HUES48 (cell line): ENCODE measurements around the gene MACROD2.

Experiments
- H3K27ac ChIP-seq: one replicate; pipeline ENCODE4 v1.7.0; 2013; ENCODE audit warnings: low read depth, low read length, inconsistent platforms
- H3K27me3 ChIP-seq: 2 replicates; pipeline ENCODE4 v1.6.1; 2013; ENCODE audit warnings: mild to moderate bottlenecking, low read length; ENCODE audit not compliant: control insufficient read depth, insufficient read depth
- H3K36me3 ChIP-seq: 2 replicates; pipeline ENCODE4 v1.6.1; 2013; ENCODE audit warnings: low read length; ENCODE audit not compliant: control insufficient read depth, insufficient read depth
- H3K4me1 ChIP-seq: 2 replicates; pipeline ENCODE4 v1.6.1; 2013; ENCODE audit warnings: mild to moderate bottlenecking, low read length; ENCODE audit not compliant: control insufficient read depth, insufficient read depth
- H3K4me3 ChIP-seq: 2 replicates; pipeline ENCODE4 v1.5.1; 2013; ENCODE audit warnings: mild to moderate bottlenecking, low read depth, low read length
- H3K9ac ChIP-seq: 2 replicates; pipeline ENCODE4 v1.6.1; 2013; ENCODE audit warnings: mild to moderate bottlenecking, low read depth, low read length, moderate library complexity
- H3K9me3 ChIP-seq: 2 replicates; pipeline ENCODE4 v1.6.1; 2013; ENCODE audit warnings: low read length; ENCODE audit not compliant: control insufficient read depth, insufficient read depth

Gene MACROD2

GRCh38 chr20:15927893-15928650, 1932.8 kb downstream of the MACROD2 start:
- H3K27ac ChIP-seq = no peak overlapping the region
- H3K4me3 ChIP-seq = no peak overlapping the region
- no peaks in the 10 kb centered on the region for H3K36me3 ChIP-seq
- H3K9ac ChIP-seq = no peak overlapping the region
- peaks cover 3% of the 10 kb centered on the region; the same call in 1 of the 2 replicates for H3K9me3 ChIP-seq
- H3K27me3 ChIP-seq = no peaks in the 10 kb centered on the region
- no peaks in the 10 kb centered on the region for H3K4me1 ChIP-seq

GRCh38 chr20:15928946-15929345, 1933.6 kb downstream of the MACROD2 start:
- Histone ChIP-seq H3K27ac (no peak overlapping the region), H3K27me3 (no peaks in the 10 kb centered on the region), H3K4me1 (no peaks in the 10 kb centered on the region), H3K36me3 (no peaks in the 10 kb centered on the region), H3K4me3 (no peak overlapping the region), H3K9me3 (peaks cover 3% of the 10 kb centered on the region; the same call in 1 of the 2 replicates), H3K9ac (no peak overlapping the region)

GRCh38 chr20:15930311-15931305, 1935.3 kb downstream of the MACROD2 start:
- Histone ChIP-seq H3K36me3 (no peaks in the 10 kb centered on the region), H3K9ac (no peak overlapping the region), H3K27ac (no peak overlapping the region)

GRCh38 chr20:15931897-15932296, 1936.6 kb downstream of the MACROD2 start:
- H3K4me1 ChIP-seq = no peaks in the 10 kb centered on the region
- peaks cover 3% of the 10 kb centered on the region; the same call in 1 of the 2 replicates for H3K9me3 ChIP-seq
- H3K4me3 ChIP-seq = no peak overlapping the region
- no peaks in the 10 kb centered on the region for H3K27me3 ChIP-seq
- no peak overlapping the region for H3K9ac ChIP-seq
- H3K36me3 ChIP-seq = no peaks in the 10 kb centered on the region
- no peak overlapping the region for H3K27ac ChIP-seq

More at GRCh38 chr20:15930311-15931305, 1935.3 kb downstream of the MACROD2 start:
- Histone ChIP-seq H3K9me3 (peaks cover 3% of the 10 kb centered on the region; the same call in 1 of the 2 replicates), H3K4me1 (no peaks in the 10 kb centered on the region), H3K27me3 (no peaks in the 10 kb centered on the region), H3K4me3 (no peak overlapping the region)

- H3K36me3 ChIP-seq = no peaks in the 10 kb centered on the region
- H3K9me3 ChIP-seq = peaks cover 2% of the 10 kb centered on the region; the same call in 1 of the 2 replicates
- no peak overlapping the region for H3K9ac ChIP-seq
- no peaks in the 10 kb centered on the region for H3K4me1 ChIP-seq
- H3K27me3 ChIP-seq = no peaks in the 10 kb centered on the region
- H3K27ac ChIP-seq = no peak overlapping the region
- no peak overlapping the region for H3K4me3 ChIP-seq
These were observed 1941.9 kb downstream of the MACROD2 start for GRCh38 chr20:15937179-15937578.

GRCh38 chr20:15938847-15939246, 1943.5 kb downstream of the MACROD2 start:
- Histone ChIP-seq H3K9ac (no peak overlapping the region), H3K4me3 (no peak overlapping the region), H3K9me3 (peaks cover 2% of the 10 kb centered on the region; the same call in 1 of the 2 replicates), H3K4me1 (no peaks in the 10 kb centered on the region), H3K27ac (no peak overlapping the region), H3K36me3 (no peaks in the 10 kb centered on the region), H3K27me3 (no peaks in the 10 kb centered on the region)

GRCh38 chr20:15940127-15940526, 1944.8 kb downstream of the MACROD2 start:
- no peaks in the 10 kb centered on the region for H3K36me3 ChIP-seq
- no peaks in the 10 kb centered on the region for H3K27me3 ChIP-seq
- H3K4me3 ChIP-seq = no peak overlapping the region
- H3K9ac ChIP-seq = no peak overlapping the region
- no peak overlapping the region for H3K27ac ChIP-seq
- H3K4me1 ChIP-seq = no peaks in the 10 kb centered on the region
- H3K9me3 ChIP-seq = peaks cover 2% of the 10 kb centered on the region; the same call in 1 of the 2 replicates

GRCh38 chr20:15942130-15942529, 1946.8 kb downstream of the MACROD2 start:
- Histone ChIP-seq H3K9ac (no peak overlapping the region), H3K4me1 (no peaks in the 10 kb centered on the region), H3K9me3 (peaks cover 2% of the 10 kb centered on the region; the same call in 1 of the 2 replicates), H3K27me3 (no peaks in the 10 kb centered on the region), H3K36me3 (no peaks in the 10 kb centered on the region), H3K27ac (no peak overlapping the region), H3K4me3 (no peak overlapping the region)

GRCh38 chr20:15945289-15945688, 1950.0 kb downstream of the MACROD2 start:
- Histone ChIP-seq H3K4me1 (peaks cover 13% of the 10 kb centered on the region), H3K27me3 (no peaks in the 10 kb centered on the region), H3K4me3 (no peak overlapping the region), H3K9me3 (no peaks in the 10 kb centered on the region), H3K9ac (no peak overlapping the region), H3K27ac (no peak overlapping the region), H3K36me3 (no peaks in the 10 kb centered on the region)

GRCh38 chr20:15949391-15949790, 1954.1 kb downstream of the MACROD2 start:
- no peaks in the 10 kb centered on the region for H3K27me3 ChIP-seq
- H3K9me3 ChIP-seq = no peaks in the 10 kb centered on the region
- H3K4me3 ChIP-seq = no peak overlapping the region
- H3K27ac ChIP-seq = no peak overlapping the region
- H3K9ac ChIP-seq = no peak overlapping the region
- peaks cover 13% of the 10 kb centered on the region for H3K4me1 ChIP-seq
- no peaks in the 10 kb centered on the region for H3K36me3 ChIP-seq
